ENCODE measurements around the gene SH3PXD2B.

Gene SH3PXD2B

GRCh38 chr5:172454358-172455086 is at the start of gene SH3PXD2B:
Gene SH3PXD2B, minus strand, starts transcription at chr5:172454525. Its CDS starts 173 bp downstream, at chr5:172454352.
- DNase-seq: no peak

GRCh38 chr5:172502969-172503368 is 48.6 kb upstream of the SH3PXD2B start:
- no peak for DNase-seq

DNA sequence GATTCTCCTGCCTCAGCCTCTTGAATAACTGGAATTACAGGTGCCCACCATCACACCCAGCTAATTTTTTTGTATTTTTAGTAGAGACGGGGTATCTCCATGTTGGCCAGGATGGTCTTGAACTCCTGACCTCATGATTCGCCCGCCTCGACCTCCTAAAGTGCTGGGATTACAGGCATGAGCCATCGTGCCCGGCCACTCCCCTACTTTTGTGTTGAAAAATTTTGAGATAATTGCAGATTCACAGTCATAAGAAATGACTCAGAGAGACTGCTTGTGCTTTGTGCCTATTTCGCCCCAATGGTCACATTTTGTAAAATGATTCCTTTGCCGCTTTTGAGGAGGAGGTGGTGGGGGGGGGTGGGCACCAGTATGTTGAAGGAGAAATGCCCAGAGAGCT is 48.1 kb upstream of the SH3PXD2B start:
- DNase-seq: no peak

DNA sequence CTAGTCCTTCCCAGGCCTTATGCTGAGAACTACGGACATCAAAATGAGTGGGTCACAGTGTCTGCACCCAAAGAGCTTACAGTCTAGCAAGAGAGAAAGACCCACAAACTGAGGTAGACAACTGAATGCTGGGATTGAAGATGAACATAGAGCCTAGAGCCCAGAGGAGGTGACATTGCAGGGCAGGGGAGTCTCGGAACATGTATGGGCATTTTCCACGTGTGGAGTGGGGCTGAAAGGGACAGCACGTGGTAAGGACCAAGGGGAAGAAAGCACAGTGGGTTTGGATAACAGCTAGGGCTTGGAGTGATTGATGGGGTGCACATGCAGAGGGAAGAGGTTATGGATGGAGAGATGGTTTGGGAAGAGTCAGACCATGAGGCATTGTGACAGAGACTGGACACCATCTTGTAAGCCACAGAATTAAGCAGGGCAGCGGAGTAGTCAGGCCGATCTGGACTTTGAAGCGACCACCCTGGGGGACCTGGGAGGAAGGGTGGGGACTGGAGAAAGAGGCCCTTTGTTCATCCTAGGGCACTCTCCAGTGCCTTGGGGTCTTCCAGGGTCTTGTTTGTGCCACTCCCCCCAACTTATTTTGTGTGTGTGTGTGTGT is 47.5 kb upstream of the SH3PXD2B start:
- DNase-seq: no peak

GRCh38 chr5:172499287-172499686 is 45.0 kb upstream of the SH3PXD2B start:
- DNase-seq: no peak

- DNase-seq: no peak
Measured at GRCh38 chr5:172498431-172499129, 44.3 kb upstream of the SH3PXD2B start.

- DNase-seq: no peak
Measured at GRCh38 chr5:172497591-172498255, 43.4 kb upstream of the SH3PXD2B start.

GRCh38 chr5:172496671-172497371 is 42.5 kb upstream of the SH3PXD2B start:
- no peak for DNase-seq

GRCh38 chr5:172494630-172495505 is 40.5 kb upstream of the SH3PXD2B start:
- no peak for DNase-seq

- no peak for DNase-seq
Measured at GRCh38 chr5:172493906-172494305, 39.6 kb upstream of the SH3PXD2B start.

GRCh38 chr5:172493461-172493860 is 39.1 kb upstream of the SH3PXD2B start:
- no peak for DNase-seq

GRCh38 chr5:172493002-172493401 is 38.7 kb upstream of the SH3PXD2B start:
- no peak for DNase-seq

GRCh38 chr5:172492097-172492840 is 37.9 kb upstream of the SH3PXD2B start:
- no peak for DNase-seq

- DNase-seq: no peak
Measured at GRCh38 chr5:172491481-172491880, 37.2 kb upstream of the SH3PXD2B start.

- no peak for DNase-seq
Measured at GRCh38 chr5:172490514-172491461, 36.5 kb upstream of the SH3PXD2B start.

GRCh38 chr5:172488221-172488620 is 33.9 kb upstream of the SH3PXD2B start:
- no peak for DNase-seq

GRCh38 chr5:172487671-172488070 is 33.3 kb upstream of the SH3PXD2B start:
- no peak for DNase-seq

GRCh38 chr5:172486912-172487311 is 32.6 kb upstream of the SH3PXD2B start:
- DNase-seq: no peak

DNA sequence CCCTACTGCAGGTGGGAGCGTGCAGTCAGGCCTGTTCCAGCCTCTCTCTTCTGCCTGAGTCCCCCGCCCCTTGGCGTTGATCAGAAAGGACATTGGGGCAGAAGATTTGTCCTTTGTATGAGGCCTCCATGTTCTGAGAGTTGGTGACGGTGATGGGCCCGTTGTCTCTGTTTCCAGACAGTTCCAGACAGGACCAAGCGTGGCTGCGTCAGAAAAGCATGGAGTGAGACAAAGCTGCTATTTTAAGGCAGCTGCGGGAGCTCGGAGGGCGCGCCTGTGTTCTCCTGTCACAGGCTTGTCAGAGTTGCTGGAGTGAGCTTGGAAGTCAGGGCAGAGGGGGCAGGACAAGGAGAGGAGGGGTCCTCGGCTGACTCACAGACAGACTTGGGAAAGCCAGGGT is 32.1 kb upstream of the SH3PXD2B start:
- no peak for DNase-seq

All from activated naive CD4-positive, alpha-beta T cell (primary cell).